Bronchial epithelial cell (primary cell): ENCODE measurements around the gene ZCWPW2. TPM values are rescaled to one million over a fixed set of nuclear protein-coding genes. Genes with fewer than 3 reads are reported as not detected.
A peak's percentile ranks its signal among the peaks of the same experiment; 100 is the strongest.

Experiments used
- DNase-seq: peaks from one replicate; pipeline ENCODE4 v3.0.0-alpha.2; 2010; ENCODE audit warnings: low read depth
- FAIRE-seq: peaks from 2 replicates; lab custom pipeline; 2011; peaks lifted over from hg19 to GRCh38; lab: Jason Lieb, UNC
- H3K27me3 ChIP-seq: 2 replicates; pipeline ENCODE4 v1.5.1; 2011; ENCODE audit warnings: low read length; ENCODE audit not compliant: control insufficient read depth, insufficient read depth
- H3K36me3 ChIP-seq: 2 replicates; pipeline ENCODE4 v1.5.1; 2011; ENCODE audit warnings: low read length; ENCODE audit not compliant: control insufficient read depth, insufficient read depth
- H3K4me3 ChIP-seq: 2 replicates; pipeline ENCODE4 v1.5.1; 2011; ENCODE audit warnings: mild to moderate bottlenecking, low read depth, low read length, control low read depth
- total RNA-seq: library from RNA; depleted of rRNA; stranded (reverse); fragments of >200 nt; gene quantifications from 2 replicates; pipeline ENCODE4 v1.2.1, GENCODE V29; 2014
- TF ChIP-seq, protein P1 (sequence below): IDR thresholded peaks from 2 replicates; pipeline ENCODE4 v1.5.1; 2011; ENCODE audit warnings: mild to moderate bottlenecking, moderate library complexity, low read length, control low read depth, inconsistent platforms; ENCODE audit not compliant: insufficient read depth, severe bottlenecking

The ZCWPW2 gene
- total RNA-seq, 1 donor from 2014 or later = not detected

DNA sequence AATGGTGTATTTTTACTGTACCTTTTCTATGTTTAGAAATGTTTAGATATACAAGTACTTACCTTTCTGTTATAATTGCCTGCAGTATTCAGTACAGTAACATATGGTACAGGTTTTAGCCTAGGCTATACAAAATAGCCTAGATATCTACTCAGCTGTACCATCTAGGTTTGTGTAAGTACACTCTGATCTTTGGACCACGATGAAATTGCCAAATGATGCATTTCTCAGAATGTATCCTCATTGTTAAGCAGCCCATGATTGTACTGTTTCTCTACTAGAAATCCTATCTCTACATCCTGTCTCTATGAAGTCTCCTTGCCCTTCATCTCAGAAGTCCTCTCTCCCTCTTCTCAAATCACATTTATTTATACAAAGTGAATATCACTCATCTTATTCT, 32.8 kb upstream of the ZCWPW2 start:
- H3K4me3 ChIP-seq = no peak overlapping the region
- no peaks in the 10 kb centered on the region for H3K36me3 ChIP-seq
- TF ChIP-seq, protein P1, sequence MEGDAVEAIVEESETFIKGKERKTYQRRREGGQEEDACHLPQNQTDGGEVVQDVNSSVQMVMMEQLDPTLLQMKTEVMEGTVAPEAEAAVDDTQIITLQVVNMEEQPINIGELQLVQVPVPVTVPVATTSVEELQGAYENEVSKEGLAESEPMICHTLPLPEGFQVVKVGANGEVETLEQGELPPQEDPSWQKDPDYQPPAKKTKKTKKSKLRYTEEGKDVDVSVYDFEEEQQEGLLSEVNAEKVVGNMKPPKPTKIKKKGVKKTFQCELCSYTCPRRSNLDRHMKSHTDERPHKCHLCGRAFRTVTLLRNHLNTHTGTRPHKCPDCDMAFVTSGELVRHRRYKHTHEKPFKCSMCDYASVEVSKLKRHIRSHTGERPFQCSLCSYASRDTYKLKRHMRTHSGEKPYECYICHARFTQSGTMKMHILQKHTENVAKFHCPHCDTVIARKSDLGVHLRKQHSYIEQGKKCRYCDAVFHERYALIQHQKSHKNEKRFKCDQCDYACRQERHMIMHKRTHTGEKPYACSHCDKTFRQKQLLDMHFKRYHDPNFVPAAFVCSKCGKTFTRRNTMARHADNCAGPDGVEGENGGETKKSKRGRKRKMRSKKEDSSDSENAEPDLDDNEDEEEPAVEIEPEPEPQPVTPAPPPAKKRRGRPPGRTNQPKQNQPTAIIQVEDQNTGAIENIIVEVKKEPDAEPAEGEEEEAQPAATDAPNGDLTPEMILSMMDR = no peak
- FAIRE-seq (no peak), DNase-seq (no peak)
- no peaks in the 10 kb centered on the region for H3K27me3 ChIP-seq

DNA sequence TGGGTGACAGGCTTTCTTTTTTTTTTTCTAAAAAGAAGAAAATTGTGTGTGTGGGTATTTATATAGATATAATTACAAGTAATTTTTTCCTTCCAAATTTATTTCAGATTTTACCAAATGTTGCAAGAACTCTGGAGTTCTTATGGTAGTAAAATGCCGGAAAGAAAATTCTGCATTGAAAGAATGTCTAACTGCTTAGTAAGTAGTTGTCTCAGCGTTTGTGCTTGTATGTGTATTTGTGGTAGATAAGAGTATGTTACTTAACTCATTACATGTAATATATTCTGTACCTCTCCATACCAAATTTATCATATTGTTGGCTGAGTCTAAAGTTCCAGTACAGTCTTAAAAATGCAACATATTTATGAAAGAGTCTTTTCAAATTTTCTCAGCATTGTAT, 32.3 kb upstream of the ZCWPW2 start:
- TF ChIP-seq, protein P1 = no peak
- DNase-seq = no peak
- Histone ChIP-seq H3K27me3 (no peaks in the 10 kb centered on the region), H3K36me3 (no peaks in the 10 kb centered on the region), H3K4me3 (no peak overlapping the region)
- no peak for FAIRE-seq

DNA sequence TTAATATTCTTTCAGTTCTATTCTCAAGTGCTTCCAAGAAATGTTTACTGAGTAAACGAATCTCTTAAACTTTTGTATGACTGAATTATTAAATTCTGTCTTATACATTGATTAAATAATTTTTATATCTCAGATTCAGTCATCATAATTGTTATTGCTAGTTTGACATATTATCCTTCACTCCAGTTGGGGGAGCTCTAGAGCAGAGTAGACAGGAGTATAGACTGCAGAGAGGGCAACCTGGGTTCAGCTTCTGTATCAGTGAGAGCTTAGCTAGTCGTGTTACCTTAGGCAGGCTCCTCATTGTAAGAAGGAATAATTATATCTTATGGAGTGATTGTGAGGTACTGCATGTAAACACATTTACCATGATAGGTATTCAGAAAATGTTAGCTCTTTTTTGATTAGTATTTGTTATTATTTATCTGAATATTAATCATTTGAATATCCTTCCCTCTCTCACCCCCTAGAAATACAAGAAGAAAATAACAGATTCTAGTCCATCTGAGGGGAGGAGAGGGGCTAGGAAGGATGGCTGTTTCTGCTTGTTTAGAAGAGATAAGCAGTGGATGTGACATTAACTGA, 31.0 kb upstream of the ZCWPW2 start:
- TF ChIP-seq, protein P1 = peak; percentile 48
- DNase-seq (peak; percentile 56), FAIRE-seq (no peak)

DNA sequence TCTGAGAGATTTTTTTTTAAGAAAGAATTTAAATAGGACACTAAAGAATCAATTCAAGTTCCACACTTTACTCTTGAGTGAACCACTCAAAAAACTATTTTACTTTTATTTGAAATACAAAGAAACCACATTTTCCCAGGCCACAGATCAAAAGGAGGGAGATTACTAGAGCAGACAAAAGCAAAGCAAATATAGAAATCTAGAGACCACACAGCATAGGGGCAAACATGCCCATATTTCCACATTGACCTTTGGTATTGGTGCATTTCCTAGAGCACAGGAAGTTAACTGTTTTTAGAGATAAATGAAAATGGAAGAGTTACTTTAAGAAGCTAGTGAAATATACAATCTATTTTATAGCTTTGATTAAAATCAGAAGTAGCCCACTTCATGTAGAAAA, 27.5 kb upstream of the ZCWPW2 start:
- DNase-seq = no peak
- TF ChIP-seq, protein P1 = no peak
- FAIRE-seq = no peak
- Histone ChIP-seq H3K36me3 (peaks cover 3% of the 10 kb centered on the region), H3K4me3 (no peak overlapping the region), H3K27me3 (no peaks in the 10 kb centered on the region)

More for the DNA sequence above, 31.0 kb upstream of the ZCWPW2 start:
- Histone ChIP-seq H3K36me3 (no peaks in the 10 kb centered on the region), H3K27me3 (no peaks in the 10 kb centered on the region), H3K4me3 (no peak overlapping the region)

DNA sequence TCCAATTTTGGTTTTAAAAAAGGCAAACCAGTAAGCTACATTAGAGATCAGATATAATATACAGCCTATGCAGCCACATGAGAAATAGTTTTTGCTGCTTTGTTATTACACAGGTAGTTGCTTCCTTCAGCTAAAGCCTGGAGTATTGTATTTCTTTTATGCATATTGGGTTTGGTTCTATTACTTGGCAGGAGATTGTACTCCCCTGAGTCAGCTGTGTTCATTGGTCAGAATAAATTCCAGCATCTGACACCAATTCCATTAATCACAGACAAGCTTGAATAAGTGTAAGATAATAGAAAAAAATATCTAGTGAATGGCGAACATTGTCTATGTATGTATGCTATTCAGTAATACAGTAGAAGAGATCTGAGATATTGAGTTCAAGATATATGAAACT, 26.1 kb upstream of the ZCWPW2 start:
- H3K36me3 ChIP-seq = peaks cover 7% of the 10 kb centered on the region
- H3K4me3 ChIP-seq = no peak overlapping the region
- TF ChIP-seq, protein P1 = no peak
- peak; percentile 49 for DNase-seq
- H3K27me3 ChIP-seq = no peaks in the 10 kb centered on the region
- no peak for FAIRE-seq

DNA sequence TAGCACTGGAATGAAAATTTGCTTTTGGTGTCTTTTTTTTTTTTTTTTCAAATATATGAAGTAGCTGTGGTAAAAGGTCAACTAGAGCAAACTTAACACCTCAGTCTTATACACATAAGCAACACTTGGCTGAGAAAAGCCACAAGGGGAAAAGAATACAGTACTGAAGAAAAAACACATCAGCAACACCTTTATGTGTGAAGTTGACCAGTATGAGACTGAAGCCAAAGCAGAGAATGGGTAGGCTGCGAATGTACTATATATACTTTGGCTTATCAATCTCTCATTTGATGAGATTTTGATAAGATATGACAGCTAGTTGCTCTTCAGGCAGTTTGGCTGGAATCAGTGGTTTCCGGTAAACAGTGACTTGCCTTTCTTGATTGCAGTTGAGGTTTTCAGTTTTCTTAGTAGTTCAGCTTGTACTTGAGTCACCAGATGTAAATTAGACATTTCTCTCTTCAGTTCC, 22.0 kb upstream of the ZCWPW2 start:
- no peaks in the 10 kb centered on the region for H3K27me3 ChIP-seq
- DNase-seq = no peak
- peaks cover 8% of the 10 kb centered on the region for H3K36me3 ChIP-seq
- H3K4me3 ChIP-seq = no peak overlapping the region
- no peak for FAIRE-seq
- TF ChIP-seq, protein P1 = no peak
